GM19239 (cell line): Measurements from ENCODE around the gene SLC45A3.
"Not testable (repeated sequence)": the region's sequence is repeated elsewhere in the genome, so short reads cannot be mapped to it uniquely, and the experiment has no call there.

ENCODE experiments used
- DNase-seq: peaks from one replicate; pipeline ENCODE4 v3.0.0; 2011; ENCODE audit warnings: low spot score; ENCODE audit not compliant: insufficient read length
- FAIRE-seq: peaks from 2 replicates; lab custom pipeline; 2011; peaks lifted over from hg19 to GRCh38; lab: Jason Lieb, UNC

Gene SLC45A3

GRCh38 chr1:205639567-205639966 is 40.7 kb downstream of the SLC45A3 start:
- no peak for DNase-seq
- FAIRE-seq = no peak

DNA sequence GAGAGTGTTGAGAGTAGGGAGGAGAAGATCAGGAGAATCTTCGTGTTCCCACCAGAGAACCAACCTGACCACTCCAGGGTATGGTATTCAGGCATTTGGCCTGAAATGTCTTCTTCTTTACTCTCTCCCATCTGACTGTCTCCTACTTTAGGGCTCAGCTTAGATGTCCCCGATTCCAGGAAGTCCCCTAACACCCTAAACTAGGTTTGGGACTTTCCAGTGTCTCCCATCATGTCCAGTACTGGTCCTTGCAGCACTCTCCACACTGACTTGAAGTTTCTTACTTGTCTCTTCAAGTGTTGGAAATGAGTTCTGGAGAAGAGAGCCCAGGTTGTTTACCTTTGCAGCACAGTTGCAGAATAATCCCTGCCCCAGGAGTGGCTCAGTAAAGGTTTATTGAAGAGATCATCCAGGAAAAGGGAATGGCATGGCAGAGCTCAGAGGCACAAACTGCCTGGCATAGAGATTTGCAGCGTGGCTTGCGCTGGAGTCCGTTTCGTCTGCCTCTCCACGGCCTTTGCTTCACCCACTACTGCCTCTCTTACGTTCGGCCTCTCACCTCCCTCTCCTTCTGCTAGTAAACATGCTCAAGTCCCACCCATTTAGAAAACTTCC is 42.3 kb downstream of the SLC45A3 start:
- FAIRE-seq = no peak
- no peak for DNase-seq

DNA sequence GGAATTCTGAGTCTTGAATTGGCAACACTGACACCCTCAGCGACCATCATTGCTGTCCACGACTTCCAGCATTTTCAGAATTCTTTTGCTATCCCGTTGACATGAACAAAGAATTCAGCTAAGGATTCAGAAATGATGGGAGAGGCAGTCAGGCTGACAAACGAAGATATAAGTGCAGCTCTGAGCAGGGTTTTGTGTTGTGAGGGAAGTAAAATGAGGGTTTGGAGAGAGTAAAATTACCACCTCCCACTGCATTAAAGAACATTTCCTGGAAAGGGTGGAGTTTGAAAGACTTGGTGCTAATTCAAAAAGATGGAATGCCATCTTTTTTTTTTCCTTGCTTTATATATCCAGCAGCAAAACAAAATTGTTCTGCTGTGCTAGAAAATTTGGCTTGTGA is 43.6 kb downstream of the SLC45A3 start:
- FAIRE-seq = no peak
- DNase-seq = no peak

DNA sequence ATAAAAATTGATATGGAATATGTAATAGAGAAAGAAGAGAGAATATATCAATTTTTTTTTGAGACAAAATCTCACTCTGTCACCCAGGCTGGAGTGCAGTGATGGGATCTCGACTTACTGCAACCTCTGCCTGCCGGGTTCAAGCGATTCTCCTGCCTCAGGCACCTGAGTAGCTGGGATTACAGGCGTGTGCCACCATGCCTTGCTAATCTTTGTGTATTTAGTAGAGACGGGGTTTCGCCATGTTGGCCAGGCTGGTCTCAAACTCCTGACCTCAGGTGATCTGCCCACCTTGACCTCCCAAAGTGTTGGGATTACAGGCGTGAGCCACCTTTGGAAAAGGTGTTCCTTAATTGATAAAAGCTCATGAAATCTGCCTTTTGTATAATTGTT is 44.2 kb downstream of the SLC45A3 start:
- FAIRE-seq, DNase-seq: not testable (repeated sequence)

DNA sequence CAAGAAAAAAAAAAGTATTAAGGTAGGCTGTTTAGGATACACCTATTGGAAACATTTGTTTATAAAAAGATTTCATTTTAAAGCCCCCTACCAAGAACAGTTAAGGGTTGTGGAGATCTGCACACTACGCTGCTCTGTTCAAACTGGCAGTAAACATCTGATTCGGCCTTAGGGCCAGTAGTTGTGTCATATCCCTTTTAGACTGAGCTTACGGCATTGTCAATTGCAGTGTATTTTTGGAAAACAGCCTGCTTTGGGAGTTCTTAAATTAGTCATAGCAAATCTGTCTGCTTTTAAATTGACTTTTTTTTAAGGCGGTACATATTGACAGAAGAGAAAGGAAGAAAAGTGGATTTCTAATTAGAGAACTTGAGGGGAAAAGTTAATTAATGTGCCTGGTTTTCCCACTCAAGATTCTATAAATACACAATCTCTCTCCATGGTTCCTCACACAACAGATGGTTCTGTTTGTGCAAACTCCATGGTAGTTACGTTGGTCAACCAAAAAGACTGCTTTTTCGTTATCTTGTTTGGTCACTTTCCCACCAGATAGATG is 46.8 kb downstream of the SLC45A3 start:
- FAIRE-seq (no peak), DNase-seq (no peak)

DNA sequence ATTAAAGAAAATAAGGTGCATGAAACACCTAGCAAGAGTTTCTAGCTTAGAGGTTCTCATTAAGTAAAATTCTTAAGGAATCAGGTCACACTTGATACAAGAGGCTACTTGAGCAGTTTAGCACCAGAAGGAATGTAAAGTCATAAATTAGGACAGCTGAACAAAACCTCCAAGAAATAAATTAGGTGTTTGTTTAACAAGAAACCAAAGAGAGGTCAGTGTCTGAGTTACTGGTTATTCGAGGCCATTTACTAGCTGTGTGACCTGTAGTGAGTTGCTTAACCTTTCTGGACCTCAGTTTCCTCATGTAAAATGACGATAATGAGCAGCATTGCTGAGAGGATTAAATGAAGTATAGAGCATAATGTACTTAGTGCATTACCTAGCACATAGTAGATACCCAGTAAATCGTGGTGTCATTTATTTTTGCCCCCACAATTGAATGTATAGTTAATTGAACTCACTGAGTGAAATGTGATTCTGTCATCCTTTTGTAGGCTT is 47.6 kb downstream of the SLC45A3 start:
- FAIRE-seq = no peak
- DNase-seq = no peak

DNA sequence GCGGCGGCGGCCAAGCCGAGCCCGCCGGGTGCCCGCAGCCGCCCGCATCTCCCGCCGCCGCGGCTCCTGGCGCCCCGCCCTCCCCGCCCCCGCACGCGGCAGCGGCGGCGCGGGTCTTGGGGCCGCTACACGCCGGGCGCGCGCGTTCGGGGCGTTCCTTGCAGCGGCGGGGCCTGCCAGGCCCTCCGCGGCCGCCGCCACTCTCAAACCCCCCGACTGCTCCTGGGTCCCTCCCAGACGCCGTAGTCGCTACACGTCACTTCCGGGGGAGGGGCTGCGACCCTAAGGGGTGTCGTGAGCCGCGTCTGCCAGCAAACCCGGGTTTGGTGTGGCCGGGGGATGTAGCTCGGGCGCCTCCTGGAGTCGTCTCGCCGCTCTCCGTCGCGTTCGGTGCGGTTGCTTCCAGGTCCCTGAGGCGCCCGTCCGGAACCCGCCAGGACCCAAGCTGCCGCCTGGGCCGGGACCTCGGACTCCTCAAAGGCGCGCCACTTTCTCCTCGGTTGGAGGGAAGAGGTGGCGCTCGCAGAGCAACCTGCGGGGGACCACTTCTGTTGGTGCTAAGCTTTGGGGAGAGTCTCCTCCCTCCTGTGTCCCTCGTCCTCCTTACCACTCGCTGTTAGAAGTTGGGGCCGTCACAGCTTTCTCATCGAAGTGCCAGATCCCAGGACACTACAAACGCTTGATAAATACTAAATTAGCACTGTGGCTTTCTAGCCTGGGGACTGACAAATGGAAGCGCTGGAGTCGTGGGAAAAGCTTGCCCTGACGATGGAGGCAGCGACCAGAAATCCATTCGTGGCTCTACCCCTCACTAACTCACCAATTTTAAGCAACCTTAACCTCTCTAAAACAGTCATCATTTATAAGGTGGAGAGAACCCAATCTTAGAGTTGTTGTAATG is 48.3 kb downstream of the SLC45A3 start, which contains the start of gene ELK4:
Gene ELK4 (minus strand): TSS at position 244 of the 901 bp plus-strand sequence. CDS start 8,129 bp downstream, outside the sequence.
- FAIRE-seq (peak; percentile 87), DNase-seq (peak; percentile 92)

GRCh38 chr1:205631010-205631767 is 49.1 kb downstream of the SLC45A3 start:
- FAIRE-seq (peak; percentile 93), DNase-seq (peak; percentile 71)

DNA sequence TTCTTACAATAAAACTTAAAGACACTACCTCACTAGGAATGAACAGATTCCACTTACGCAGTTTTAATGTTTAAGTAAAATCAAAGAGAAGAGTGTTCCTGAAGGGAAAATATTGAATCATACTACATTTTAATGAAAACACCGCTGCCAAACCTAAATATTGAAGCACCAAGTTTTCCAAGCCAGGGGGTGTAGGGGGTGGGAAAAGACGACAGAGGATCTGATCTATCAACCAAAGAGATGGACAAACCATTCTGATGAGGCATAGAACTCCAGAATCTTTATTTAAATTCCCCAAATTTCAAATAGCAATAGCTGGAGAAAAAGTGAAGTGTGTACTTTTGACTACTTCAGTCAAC is 49.7 kb downstream of the SLC45A3 start:
- FAIRE-seq = no peak
- no peak for DNase-seq

DNA sequence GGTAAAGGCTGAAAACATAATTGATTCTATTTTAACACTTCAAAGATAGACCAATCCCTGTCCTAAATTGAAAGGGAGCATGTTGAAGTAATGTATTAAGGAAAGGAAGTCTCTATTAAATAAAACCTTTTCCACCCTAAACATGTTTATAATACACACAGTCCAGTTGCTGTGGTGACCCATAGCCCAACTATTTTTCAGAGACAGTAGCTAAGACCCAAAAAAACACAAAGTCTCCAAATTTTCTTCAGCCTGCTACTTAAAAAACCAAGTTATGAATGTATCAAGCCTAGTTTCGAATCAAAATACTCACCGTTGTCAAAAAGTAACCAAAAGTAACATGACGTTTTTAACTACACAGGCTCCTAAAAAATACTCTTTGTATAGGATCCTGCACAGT is 50.1 kb downstream of the SLC45A3 start:
- FAIRE-seq (no peak), DNase-seq (no peak)

GRCh38 chr1:205629751-205630150 is 50.6 kb downstream of the SLC45A3 start:
- no peak for FAIRE-seq
- DNase-seq = no peak

- DNase-seq (no peak), FAIRE-seq (no peak)
These were observed 52.4 kb downstream of the SLC45A3 start for GRCh38 chr1:205627956-205628355.

GRCh38 chr1:205626216-205626615 is 54.1 kb downstream of the SLC45A3 start:
- DNase-seq (no peak), FAIRE-seq (peak; percentile 76)

DNA sequence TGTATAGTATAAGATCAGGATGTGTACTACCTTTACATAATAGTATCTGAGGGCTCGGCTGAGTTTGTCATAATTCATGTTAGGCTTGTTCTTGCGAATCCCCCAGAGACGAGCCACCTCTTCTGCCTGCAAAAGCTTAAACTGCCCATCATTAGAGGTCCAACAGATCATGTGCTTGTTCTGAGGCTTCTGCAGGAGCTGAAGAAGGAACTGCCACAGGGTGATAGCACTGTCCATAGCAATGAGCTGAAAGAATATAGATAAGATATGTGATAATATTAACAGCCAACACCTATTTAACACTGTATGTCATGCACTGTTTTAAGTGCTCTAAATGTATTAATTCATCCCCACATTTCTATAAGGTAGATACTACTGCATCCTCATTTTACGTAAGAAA is 56.7 kb downstream of the SLC45A3 start:
- no peak for FAIRE-seq

DNA sequence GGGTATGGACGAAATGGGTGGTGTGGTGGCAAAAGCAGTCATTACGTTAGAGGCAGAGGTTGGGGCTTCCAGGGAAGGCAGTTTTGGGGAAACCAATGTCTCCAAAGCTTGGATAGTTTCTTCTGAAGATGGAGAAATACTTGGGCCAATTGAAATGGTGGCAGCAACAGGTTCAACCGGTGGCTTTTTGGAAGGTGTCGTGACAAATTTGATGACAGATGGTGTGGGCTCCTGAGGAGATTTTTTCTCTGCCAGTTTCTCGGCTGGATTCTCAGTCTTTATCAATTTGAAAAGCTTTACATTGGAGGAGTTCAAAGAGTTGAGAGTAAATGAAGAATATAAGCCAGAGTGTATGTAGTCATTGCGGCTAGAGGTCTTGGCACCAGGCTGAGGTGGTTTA is 60.0 kb downstream of the SLC45A3 start:
- DNase-seq = no peak

More for the DNA sequence above, 56.7 kb downstream of the SLC45A3 start:
- DNase-seq = no peak

DNA sequence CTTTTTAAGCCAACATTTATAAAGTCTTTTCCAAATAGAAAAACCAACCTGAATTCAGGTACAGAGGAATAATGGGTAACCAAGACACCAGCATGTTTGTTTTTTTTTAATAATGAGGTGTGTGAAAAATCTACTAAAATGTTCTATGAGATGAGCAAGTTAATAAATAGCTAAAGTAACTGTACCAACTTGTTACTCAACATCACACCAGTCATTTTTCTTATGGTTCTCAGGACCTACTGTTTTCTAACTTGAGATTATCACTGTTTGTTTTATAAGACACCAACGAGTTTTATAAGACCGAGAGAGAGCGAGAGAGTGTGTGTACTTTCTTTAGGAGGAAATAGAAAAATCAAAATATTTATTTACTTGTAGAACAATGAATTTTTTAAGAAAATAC is 60.9 kb downstream of the SLC45A3 start:
- DNase-seq = no peak
- no peak for FAIRE-seq

More for the DNA sequence above, 60.0 kb downstream of the SLC45A3 start:
- FAIRE-seq = no peak

DNA sequence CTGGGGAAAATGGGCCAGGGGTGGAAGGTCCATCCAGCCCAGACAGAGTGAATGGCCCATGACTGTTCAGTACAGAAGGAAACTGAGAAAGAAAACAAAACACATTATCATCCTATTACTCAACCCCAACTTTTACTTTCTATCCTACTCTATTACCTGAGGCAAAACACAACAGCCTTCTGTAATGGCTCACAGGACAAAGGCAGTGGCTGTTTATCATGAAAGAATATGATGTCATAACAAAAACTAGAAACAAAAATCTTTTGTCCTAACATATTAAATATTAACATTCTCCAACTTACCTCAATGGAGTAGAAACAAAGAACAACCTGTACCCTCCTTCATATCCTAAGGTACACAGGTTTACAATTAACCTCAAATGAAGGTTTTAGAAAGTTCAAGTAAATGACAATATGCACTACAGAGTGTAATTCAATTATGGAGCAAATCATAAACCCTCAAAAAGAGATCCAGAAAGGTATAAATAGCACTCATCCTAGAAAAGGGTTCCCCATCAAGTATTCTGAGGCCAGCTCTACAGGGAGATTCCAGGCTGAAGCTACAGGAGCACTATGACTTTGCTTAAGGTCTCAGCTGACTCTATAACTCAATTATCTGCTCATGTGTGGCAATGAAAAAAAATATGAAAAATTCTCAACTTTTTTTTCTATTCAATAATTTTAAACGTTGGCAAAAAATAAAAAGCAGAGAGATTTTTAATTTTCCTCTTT is 63.6 kb downstream of the SLC45A3 start:
- FAIRE-seq = peak; percentile 77

DNA sequence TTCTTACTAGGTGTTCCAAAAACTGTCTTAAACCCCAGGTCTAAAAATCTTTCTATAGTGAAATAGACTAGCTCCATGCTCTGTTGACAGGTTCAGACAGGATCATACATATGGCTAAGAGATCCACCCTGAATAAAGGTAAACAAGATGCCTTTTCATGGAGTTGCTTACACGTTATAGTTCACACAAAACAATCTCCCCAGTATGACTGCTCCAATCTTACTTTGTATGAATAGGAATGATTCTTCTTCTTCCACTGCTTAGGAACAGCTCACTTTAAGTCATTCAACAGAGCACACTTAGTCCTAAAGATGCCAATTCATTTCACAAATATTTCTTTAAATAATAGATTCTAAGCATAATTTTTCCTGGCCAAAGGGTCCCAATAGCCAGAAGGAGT is 64.5 kb downstream of the SLC45A3 start:
- DNase-seq (no peak), FAIRE-seq (no peak)

More for the DNA sequence above, 63.6 kb downstream of the SLC45A3 start:
- DNase-seq = no peak

DNA sequence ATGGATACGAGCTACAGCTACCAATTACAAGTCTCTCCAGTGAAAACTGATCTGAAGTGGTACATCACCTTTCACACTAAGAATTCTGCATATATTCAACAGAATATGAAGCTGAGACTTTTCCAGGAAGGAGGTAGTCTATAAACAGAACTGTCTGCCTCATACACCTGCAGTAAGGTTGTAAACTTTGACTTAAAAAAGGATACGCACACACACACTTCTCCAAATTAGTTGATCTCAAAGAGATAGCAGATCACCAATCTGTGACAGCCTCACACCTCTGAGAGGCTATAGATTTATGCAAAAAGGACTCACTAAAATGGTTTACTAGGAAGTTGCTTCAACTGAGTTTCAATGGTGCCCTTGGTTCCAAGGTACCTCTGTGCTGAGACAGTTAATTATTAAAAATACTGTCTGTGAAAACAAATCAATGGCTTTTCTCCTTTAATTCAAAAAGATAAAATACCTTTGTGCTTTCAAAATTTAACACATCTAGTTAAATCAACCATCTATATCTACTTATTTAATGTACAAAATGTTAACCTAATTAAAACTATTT is 66.4 kb downstream of the SLC45A3 start:
- no peak for DNase-seq
- FAIRE-seq = peak; percentile 26
